HCT116 (cell line): ENCODE results near the gene MEGF6. TPM values are rescaled to one million over a fixed set of nuclear protein-coding genes. Genes with fewer than 3 reads are reported as not detected.

ENCODE experiments used
- ATAC-seq: fragments of 200-7000 bp; cut with Tn5 transposase; 2 replicates; pipeline ENCODE4 v1.9.1; 2020; ENCODE audit warnings: mild to moderate bottlenecking, moderate library complexity
- BruUV-seq: library from RNA; stranded (reverse); fragments of 400-500 nt; replicated peaks from 2 replicates; lab custom pipeline; 2021; lab: Mats Ljungman, UMichigan
- CTCF ChIA-PET: fragments of 300-600 bp; sonication (Branson Sonifier 250); formaldehyde crosslinking; loops from one replicate; lab custom pipeline; 2021; ENCODE audit warnings: antibody characterized with exemption; lab: Charles Lee
- POLR2A ChIA-PET: fragments of 300-600, 350-600 bp; sonication (Branson Sonifier 250); formaldehyde crosslinking; loops from one replicate; lab custom pipeline; 2021; ENCODE audit warnings: antibody characterized with exemption; lab: Charles Lee
- RAD21 ChIA-PET, 2 experiments: fragments of 300-600 bp; sonication (Branson Sonifier 250); formaldehyde crosslinking; loops; one replicate each; lab custom pipeline; 2023; ENCODE audit warnings: low total read pairs in 2 of 2; ENCODE audit not compliant: uncharacterized antibody in 2 of 2, unreplicated experiment in 2 of 2, low non-redundant PET in 1 of 2; lab: Charles Lee
- DNase-seq: peaks from one replicate; pipeline ENCODE4 v3.0.0-alpha.2; 2010; ENCODE audit warnings: low read depth, low spot score
- H2AFZ ChIP-seq: fragments of 200-600 bp; shearing (Covaris generic), sonication (generic); 2 replicates; pipeline ENCODE4 v1.6.1; 2017; ENCODE audit warnings: low read depth, mixed run types, mixed read lengths, antibody characterized with exemption, low read length; ENCODE audit not compliant: poor library complexity, severe bottlenecking
- H3K27ac ChIP-seq: 2 replicates; pipeline ENCODE4 v1.5.1; 2012; ENCODE audit warnings: low read depth, low read length
- H3K27me3 ChIP-seq: fragments of 200-600 bp; sonication (generic); 2 replicates; pipeline ENCODE4 v1.6.1; 2016; ENCODE audit warnings: mixed run types, low read length, mixed read lengths; ENCODE audit not compliant: insufficient read depth
- H3K36me3 ChIP-seq, 2 experiments: fragments of 200-500 bp in 1 of 2; fragments of 200-600 bp in 1 of 2; sonication (Bioruptor generic) in 1 of 2; sonication (generic) in 1 of 2; 2 replicates each; pipeline versions ENCODE4 v1.5.1 to v1.6.1; 2014 to 2016; ENCODE audit warnings: low read length in 2 of 2, inconsistent platforms in 1 of 2, mixed read lengths in 1 of 2, mixed run types in 1 of 2; ENCODE audit not compliant: insufficient read depth in 2 of 2, control insufficient read depth in 1 of 2
- H3K4me1 ChIP-seq, 2 experiments: fragments of 200-600 bp in 1 of 2; sonication (generic) in 1 of 2; 2 replicates each; pipeline versions ENCODE4 v1.5.1 to v1.6.1; 2012 to 2017; ENCODE audit warnings: low read length in 2 of 2, inconsistent platforms in 1 of 2, mild to moderate bottlenecking in 1 of 2, mixed read lengths in 1 of 2, mixed run types in 1 of 2, moderate library complexity in 1 of 2; ENCODE audit not compliant: insufficient read depth in 2 of 2, control insufficient read depth in 1 of 2
- H3K4me2 ChIP-seq: fragments of 200-600 bp; sonication (generic); 2 replicates; pipeline ENCODE4 v1.6.1; 2017; ENCODE audit warnings: mixed run types, low read length, mixed read lengths
- H3K4me3 ChIP-seq, 2 experiments: fragments of 200-600 bp in 1 of 2; sonication (generic) in 1 of 2; replicated peaks in 1 of 2; 2 replicates each; pipeline ENCODE4 v1.5.1; 2011 to 2016; ENCODE audit warnings: low read length in 2 of 2, control low read depth in 1 of 2, low read depth in 1 of 2, mild to moderate bottlenecking in 1 of 2, mixed read lengths in 1 of 2, mixed run types in 1 of 2
- H3K79me2 ChIP-seq: fragments of 200-600 bp; sonication (generic); 2 replicates; pipeline ENCODE4 v1.6.1; 2017; ENCODE audit warnings: mild to moderate bottlenecking, mixed run types, low read length, moderate library complexity, mixed read lengths; ENCODE audit not compliant: insufficient read depth
- H3K9ac ChIP-seq: fragments of 200-600 bp; sonication (generic); 2 replicates; pipeline ENCODE4 v1.6.1; 2016; ENCODE audit warnings: low read length, mixed read lengths
- H3K9me2 ChIP-seq: fragments of 200-600 bp; sonication (generic), shearing (Covaris generic); 2 replicates; pipeline ENCODE4 v1.6.1; 2017; ENCODE audit warnings: mixed run types, mild to moderate bottlenecking, moderate library complexity; ENCODE audit not compliant: insufficient read depth
- H3K9me3 ChIP-seq, 2 experiments: fragments of 200-500 bp in 1 of 2; fragments of 200-600 bp in 1 of 2; sonication (Bioruptor generic) in 1 of 2; sonication (generic) in 1 of 2; 2 replicates each; pipeline ENCODE4 v1.6.1; 2014 to 2017; ENCODE audit warnings: low read length in 2 of 2, mixed read lengths in 2 of 2, inconsistent platforms in 1 of 2, low read depth in 1 of 2, mild to moderate bottlenecking in 1 of 2, mixed run types in 1 of 2, moderate library complexity in 1 of 2; ENCODE audit not compliant: control insufficient read depth in 1 of 2, insufficient read depth in 1 of 2
- H4K20me1 ChIP-seq: fragments of 200-600 bp; sonication (generic), shearing (Covaris generic); 2 replicates; pipeline ENCODE4 v1.6.1; 2017; ENCODE audit warnings: mixed run types, mild to moderate bottlenecking, moderate library complexity; ENCODE audit not compliant: insufficient read depth
- ATF3 ChIP-seq: IDR thresholded peaks from 2 replicates; pipeline ENCODE4 v1.6.1; 2012
- CBX3 ChIP-seq: IDR thresholded peaks from 2 replicates; pipeline ENCODE4 v1.6.1; 2012; ENCODE audit warnings: low read depth
- ELF1 ChIP-seq: IDR thresholded peaks from 2 replicates; pipeline ENCODE4 v1.6.1; 2012; ENCODE audit warnings: low read depth, borderline replicate concordance
- POLR2A ChIP-seq: IDR thresholded peaks from 2 replicates; pipeline ENCODE4 v1.7.0; 2011; ENCODE audit warnings: borderline replicate concordance; ENCODE audit not compliant: insufficient read depth, insufficient read length; ENCODE audit errors: extremely low read depth
- POLR2AphosphoS5 ChIP-seq: IDR thresholded peaks from 2 replicates; pipeline ENCODE4 v1.6.1; 2011; ENCODE audit warnings: mild to moderate bottlenecking, low read depth, low read length, moderate library complexity
- ZFX ChIP-seq: fragments of 450-650 bp; IDR thresholded peaks from 2 replicates; pipeline ENCODE4 v1.6.1; 2017
- ZNF274 ChIP-seq: fragments of 200-500 bp; sonication (Bioruptor generic); IDR thresholded peaks from 2 replicates; pipeline ENCODE4 v1.6.1; 2014; ENCODE audit warnings: mild to moderate bottlenecking, low read depth, low read length, inconsistent platforms
- intact Hi-C: fragments of 100-400 bp; cut with micrococcal nuclease; formaldehyde crosslinking; loops from 2 replicates; pipeline ENCODE4 v1.10.0; 2022
- total RNA-seq: library from RNA; stranded (reverse); gene quantifications from one replicate; pipeline ENCODE4 v1.2.1, GENCODE V29; 2021; ENCODE audit not compliant: unreplicated experiment

Gene MEGF6
- total RNA-seq, 1 experiment from 2014 or later, result 47.6 TPM

- Histone ChIP-seq H3K9me3 (no peaks in the 10 kb centered on the region), H3K4me2 (no peak overlapping the region), H3K36me3 (no peaks in the 10 kb centered on the region), H2AFZ (no peak overlapping the region), H3K4me1 (peaks cover 13 to 37% of the 10 kb centered on the region in 2 experiments), H3K9me2 (no peaks in the 10 kb centered on the region), H3K27me3 (no peaks in the 10 kb centered on the region), H3K9ac (no peak overlapping the region), H3K79me2 (no peaks in the 10 kb centered on the region), H3K4me3 (no peak overlapping the region), H3K27ac (no peak overlapping the region), H4K20me1 (no peaks in the 10 kb centered on the region)
- intact Hi-C loops, result loop anchor here (10.0 kb wide), 1 partner anchor 1023 kb away; the partner anchor contains the start of gene PRXL2B
- CTCF ChIA-PET, result interaction anchor here (1.3 kb wide), 2 partner anchors 11 to 155 kb away, joined by 5 to 6 read pairs; no protein-coding TSS in a partner anchor
- ATAC-seq, result no peak
- RAD21 ChIA-PET, result no interaction called here
- BruUV-seq, result no TSS peak
- TF ChIP-seq ZFX, result no peak
- no peak for TF ChIP-seq ELF1
- POLR2A ChIA-PET, result no interaction called here
- DNase-seq, result no peak
Observed at GRCh38 chr1:3607703-3608065, 3.6 kb downstream of the MEGF6 start.

- POLR2A ChIA-PET, result no interaction called here
- Histone ChIP-seq H3K79me2 (no peaks in the 10 kb centered on the region), H3K9ac (no peak overlapping the region), H3K4me1 (peaks cover 7 to 31% of the 10 kb centered on the region in 2 experiments), H3K4me2 (no peak overlapping the region), H3K36me3 (no peaks in the 10 kb centered on the region), H2AFZ (no peak overlapping the region), H3K9me2 (no peaks in the 10 kb centered on the region), H3K9me3 (no peaks in the 10 kb centered on the region), H3K27ac (no peak overlapping the region), H3K27me3 (no peaks in the 10 kb centered on the region), H4K20me1 (no peaks in the 10 kb centered on the region), H3K4me3 (no peak overlapping the region)
- RAD21 ChIA-PET, result no interaction called here
- no TSS peak for BruUV-seq
- DNase-seq (no peak), ATAC-seq (no peak)
- CTCF ChIA-PET, result interaction anchor here (1.3 kb wide), 1 partner anchor 12 kb away, joined by 5 read pairs; no protein-coding TSS in a partner anchor
- intact Hi-C loops, result loop anchor here (10.0 kb wide), 1 partner anchor 1022 kb away; the partner anchor contains the start of gene PRXL2B
- no peak for TF ChIP-seq POLR2AphosphoS5
- TF ChIP-seq ATF3, result no peak
- TF ChIP-seq CBX3, result no peak
- TF ChIP-seq POLR2A, result no peak
- no peak for TF ChIP-seq ZNF274
Observed at GRCh38 chr1:3606779-3607702, 4.3 kb downstream of the MEGF6 start.
